Neuron (in vitro differentiated cells): ENCODE results near the gene ARHGAP6.
"Not testable (repeated sequence)": the region's sequence is repeated elsewhere in the genome, so short reads cannot be mapped to it uniquely, and the experiment has no call there.

Experiments
- H2AFZ ChIP-seq: one replicate; pipeline ENCODE4 v1.6.1; 2013; ENCODE audit warnings: low read depth, mild to moderate bottlenecking, inconsistent platforms, low read length, moderate library complexity
- H3K27me3 ChIP-seq: one replicate; pipeline ENCODE4 v1.6.1; 2013; ENCODE audit warnings: low read length; ENCODE audit not compliant: insufficient read depth
- H3K36me3 ChIP-seq: one replicate; pipeline ENCODE4 v1.6.1; 2013; ENCODE audit warnings: low read length; ENCODE audit not compliant: insufficient read depth
- H3K4me1 ChIP-seq: one replicate; pipeline ENCODE4 v1.6.1; 2013; ENCODE audit warnings: low read length; ENCODE audit not compliant: insufficient read depth
- H3K4me3 ChIP-seq: 2 replicates; pipeline ENCODE4 v1.5.1; 2013; ENCODE audit warnings: mild to moderate bottlenecking, low read length, moderate library complexity
- H3K9me3 ChIP-seq: one replicate; pipeline ENCODE4 v1.6.1; 2013; ENCODE audit warnings: low read length

Gene ARHGAP6

DNA sequence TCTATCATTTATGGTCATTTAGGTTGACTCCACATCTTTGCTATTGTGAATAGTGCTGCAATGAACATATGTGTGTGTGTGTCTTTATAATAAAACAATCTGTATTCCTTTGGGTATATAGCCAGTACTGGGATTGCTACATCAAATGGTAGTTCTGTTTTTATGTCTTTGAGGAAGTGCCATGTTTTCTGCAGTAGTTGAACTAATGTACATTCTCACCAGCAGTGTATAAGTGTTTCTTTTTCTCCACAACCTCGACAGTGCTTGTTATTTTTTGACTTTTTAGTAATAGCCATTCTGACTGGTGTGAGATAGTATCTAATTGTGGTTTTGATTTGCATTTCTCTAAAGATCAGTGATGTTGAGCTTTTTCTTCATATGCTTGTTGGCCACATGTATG is 80.5 kb downstream of the ARHGAP6 start:
- H3K4me3 ChIP-seq: no peak overlapping the region
- H2AFZ ChIP-seq: no peak overlapping the region
- no peaks in the 10 kb centered on the region for H3K9me3 ChIP-seq
- no peaks in the 10 kb centered on the region for H3K27me3 ChIP-seq
- no peaks in the 10 kb centered on the region for H3K36me3 ChIP-seq
- no peaks in the 10 kb centered on the region for H3K4me1 ChIP-seq

DNA sequence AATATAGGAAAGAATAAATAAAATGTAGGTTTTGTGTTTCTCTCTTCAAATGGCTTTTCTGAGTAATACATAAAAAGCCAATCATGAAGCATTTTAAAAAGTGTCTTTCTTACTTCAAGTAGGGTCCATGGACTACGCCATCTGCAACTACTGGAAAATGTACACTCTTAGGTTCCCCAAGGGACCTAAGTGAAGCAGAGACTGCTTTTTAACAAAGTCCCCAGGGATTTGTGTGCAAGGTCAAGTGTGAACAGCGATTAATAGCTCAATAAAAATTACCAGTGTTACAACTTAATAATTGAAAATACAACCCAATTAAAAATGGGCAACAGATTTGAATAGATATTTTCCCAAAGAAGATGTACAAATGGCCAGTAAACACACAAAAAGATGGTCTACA is 84.9 kb downstream of the ARHGAP6 start:
- Histone ChIP-seq H3K4me1 (no peaks in the 10 kb centered on the region), H3K36me3 (no peaks in the 10 kb centered on the region), H3K27me3 (no peaks in the 10 kb centered on the region), H3K9me3 (no peaks in the 10 kb centered on the region), H2AFZ (no peak overlapping the region), H3K4me3 (no peak overlapping the region)

DNA sequence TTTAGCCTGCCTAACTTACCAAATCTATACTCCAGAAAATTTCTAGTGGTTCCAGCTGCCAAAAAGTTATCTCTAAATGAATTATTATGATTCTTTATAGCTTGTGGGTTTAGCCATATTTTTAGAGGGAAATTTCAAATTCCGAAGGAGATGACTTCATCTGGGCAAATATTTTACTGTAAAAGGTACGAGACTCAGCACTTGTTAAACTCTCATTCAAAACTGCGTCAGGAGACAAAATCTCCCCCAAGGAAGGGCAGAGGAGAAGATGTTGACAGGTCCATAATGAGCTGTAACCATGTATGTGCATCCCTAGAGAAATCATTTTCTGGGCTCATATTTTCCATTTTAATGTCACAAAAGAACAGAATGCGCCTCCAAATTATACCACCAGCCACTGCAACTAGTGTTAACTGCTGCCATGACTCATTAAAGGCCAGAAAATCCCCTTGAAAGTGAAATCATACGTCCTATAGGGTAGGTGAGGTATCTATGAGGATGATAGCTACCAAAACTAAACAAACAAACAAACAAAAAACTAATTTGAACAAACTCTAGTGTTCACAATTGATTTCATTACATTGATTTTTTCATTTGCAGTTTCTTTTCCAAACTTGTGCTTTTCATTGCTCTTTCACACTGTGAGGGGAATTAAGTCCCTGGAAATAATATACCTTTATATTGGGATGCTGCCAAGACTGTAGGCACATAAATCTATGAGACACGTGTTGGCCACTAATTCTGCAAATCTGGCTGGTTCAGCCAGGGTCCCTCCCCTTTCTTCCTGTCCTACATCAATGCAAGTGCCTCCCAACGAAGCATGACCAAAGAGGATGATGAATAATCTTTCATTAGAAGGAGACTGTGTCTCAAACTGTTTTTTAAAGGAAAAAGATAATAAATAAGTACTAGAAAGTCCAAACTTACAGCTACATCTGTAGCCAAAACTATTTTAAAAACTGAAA is 85.8 kb downstream of the ARHGAP6 start:
- H2AFZ ChIP-seq: no peak overlapping the region
- H3K4me1 ChIP-seq: no peaks in the 10 kb centered on the region
- no peaks in the 10 kb centered on the region for H3K36me3 ChIP-seq
- H3K4me3 ChIP-seq: no peak overlapping the region
- H3K9me3 ChIP-seq: no peaks in the 10 kb centered on the region
- H3K27me3 ChIP-seq: no peaks in the 10 kb centered on the region

DNA sequence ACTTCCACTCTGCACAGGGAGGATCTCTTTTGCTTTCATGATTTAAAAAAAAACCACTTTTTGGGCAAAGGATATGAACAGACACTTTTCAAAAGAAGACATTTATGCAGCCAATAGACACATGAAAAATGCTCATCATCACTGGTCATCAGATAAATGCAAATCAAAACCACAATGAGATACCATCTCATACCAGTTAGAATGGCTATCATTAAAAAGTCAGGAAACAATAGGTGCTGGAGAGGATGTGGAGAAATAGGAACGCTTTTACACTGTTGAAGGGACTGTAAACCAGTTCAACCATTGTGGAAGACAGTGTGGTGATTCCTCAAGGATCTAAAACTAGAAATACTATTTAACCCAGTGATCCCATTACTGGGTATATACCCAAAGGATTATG is 87.4 kb downstream of the ARHGAP6 start:
- H3K36me3 ChIP-seq, H3K9me3 ChIP-seq, H2AFZ ChIP-seq, H3K4me3 ChIP-seq, H3K27me3 ChIP-seq, H3K4me1 ChIP-seq: not testable (repeated sequence)

DNA sequence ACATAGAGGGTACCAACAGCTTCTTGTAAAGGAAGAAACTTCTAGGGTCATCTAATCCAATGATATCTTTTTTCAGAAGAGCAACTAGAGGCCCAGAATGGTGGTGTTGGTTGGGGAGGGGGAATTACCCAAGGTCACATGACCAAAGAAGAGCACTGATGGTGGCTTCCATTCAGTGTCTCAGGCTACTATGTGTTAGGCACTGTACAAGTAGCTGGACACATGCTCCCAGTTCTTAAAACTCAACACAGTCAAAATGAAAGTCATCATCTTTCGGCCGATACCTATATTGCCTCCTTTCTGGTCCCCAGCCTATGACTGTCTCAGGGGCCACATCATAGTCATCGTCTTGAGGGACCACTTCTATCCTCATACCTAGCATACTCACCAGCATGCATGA is 88.1 kb downstream of the ARHGAP6 start:
- H3K36me3 ChIP-seq: no peaks in the 10 kb centered on the region
- no peaks in the 10 kb centered on the region for H3K27me3 ChIP-seq
- H3K9me3 ChIP-seq: no peaks in the 10 kb centered on the region
- H3K4me1 ChIP-seq: no peaks in the 10 kb centered on the region
- H3K4me3 ChIP-seq: no peak overlapping the region
- H2AFZ ChIP-seq: no peak overlapping the region

DNA sequence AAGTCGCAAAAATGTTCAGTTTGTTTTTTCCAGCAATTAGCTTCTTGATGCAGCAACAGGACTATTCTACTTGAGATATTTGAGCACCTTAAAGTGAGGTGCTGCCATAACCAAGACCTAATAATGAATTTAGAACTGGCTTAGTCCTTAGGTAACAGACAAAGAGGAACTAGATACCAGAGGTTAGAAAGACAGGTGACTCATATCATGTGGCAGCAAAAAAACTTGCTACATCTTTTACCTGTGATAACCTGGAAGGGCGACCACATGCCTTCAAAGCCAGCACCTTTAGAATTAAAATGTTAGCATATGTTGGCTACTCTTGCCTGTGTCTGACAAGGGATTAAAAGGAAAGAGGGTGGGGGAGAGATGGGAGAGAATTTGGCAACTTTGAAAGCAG is 90.4 kb downstream of the ARHGAP6 start:
- H3K9me3 ChIP-seq: no peaks in the 10 kb centered on the region
- H3K27me3 ChIP-seq: no peaks in the 10 kb centered on the region

DNA sequence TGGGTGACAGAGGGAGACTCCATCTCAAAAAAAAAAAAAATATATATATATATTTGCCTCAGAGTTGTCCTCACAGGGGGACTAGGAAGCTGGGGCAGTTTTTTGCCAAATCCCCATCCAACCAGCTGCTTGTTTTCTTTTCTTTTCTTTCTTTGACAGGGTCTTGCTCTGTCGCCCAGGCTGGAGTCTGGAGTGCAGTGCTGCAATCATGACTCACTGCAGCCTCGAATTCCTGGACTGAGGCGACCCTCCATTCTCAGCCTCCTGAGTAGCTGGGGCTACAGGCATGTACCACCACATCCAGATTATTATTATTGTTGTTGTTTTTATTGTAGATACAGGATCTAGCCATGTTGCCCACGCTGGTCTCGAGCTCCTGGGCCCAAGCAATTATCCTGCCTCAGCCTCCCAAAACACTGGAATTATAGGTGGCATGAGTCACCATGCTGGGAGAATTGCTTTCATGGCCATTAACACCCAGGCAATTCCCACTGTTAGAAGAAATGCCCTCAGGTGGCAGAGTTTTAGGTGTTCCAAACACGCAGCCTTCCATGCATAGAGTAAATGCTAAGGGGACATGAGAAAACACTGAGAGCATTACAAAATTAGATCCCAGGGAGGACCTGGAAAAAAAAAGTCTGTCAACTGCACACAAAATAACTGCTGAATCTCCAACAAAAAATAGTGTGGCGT is 98.0 kb downstream of the ARHGAP6 start:
- no peaks in the 10 kb centered on the region for H3K27me3 ChIP-seq
- peaks cover 6% of the 10 kb centered on the region for H3K4me1 ChIP-seq
- H2AFZ ChIP-seq: no peak overlapping the region
- H3K4me3 ChIP-seq: no peak overlapping the region
- no peaks in the 10 kb centered on the region for H3K9me3 ChIP-seq
- H3K36me3 ChIP-seq: no peaks in the 10 kb centered on the region

More for the DNA sequence above, 90.4 kb downstream of the ARHGAP6 start:
- Histone ChIP-seq H3K4me1 (no peaks in the 10 kb centered on the region), H2AFZ (no peak overlapping the region), H3K36me3 (no peaks in the 10 kb centered on the region), H3K4me3 (no peak overlapping the region)

DNA sequence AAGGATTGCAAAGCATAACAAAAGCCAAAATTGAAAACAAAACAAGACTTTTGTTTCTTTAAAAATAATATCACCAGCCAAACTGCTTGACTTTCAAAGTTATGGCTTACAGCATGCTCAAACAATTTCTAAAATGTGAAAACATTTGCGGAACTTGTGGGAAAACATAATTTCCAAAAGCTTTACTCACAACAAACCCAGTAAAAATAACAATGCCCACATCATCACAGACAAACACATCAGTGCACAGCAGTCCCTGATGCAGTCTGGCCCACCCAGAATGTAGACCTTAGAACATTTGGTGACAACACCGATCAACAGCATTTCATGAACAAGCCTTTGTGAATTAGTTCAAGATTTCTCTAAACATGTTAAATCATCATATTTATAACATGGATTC is 98.9 kb downstream of the ARHGAP6 start:
- Histone ChIP-seq H3K4me1 (peaks cover 6% of the 10 kb centered on the region), H3K27me3 (no peaks in the 10 kb centered on the region), H3K9me3 (no peaks in the 10 kb centered on the region), H3K4me3 (no peak overlapping the region), H3K36me3 (no peaks in the 10 kb centered on the region), H2AFZ (no peak overlapping the region)

DNA sequence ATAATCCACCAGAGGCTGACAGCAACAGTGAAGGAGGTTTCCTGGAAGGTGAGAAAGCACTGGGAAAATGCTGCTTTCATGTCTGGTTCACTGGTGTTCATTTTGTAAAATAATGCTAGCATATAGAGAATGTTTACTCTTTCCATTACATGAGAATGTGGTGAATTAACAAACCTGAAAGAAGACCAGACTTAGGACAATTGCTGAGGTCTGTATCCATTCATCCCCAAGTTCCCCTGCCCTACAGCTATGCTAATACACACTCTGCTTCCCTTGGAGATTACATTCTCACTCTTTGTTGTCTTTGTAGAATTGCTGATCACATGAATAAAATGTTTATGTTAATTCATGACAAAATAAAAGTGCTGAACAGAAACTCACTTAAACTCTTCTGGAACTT is 99.5 kb downstream of the ARHGAP6 start:
- no peaks in the 10 kb centered on the region for H3K27me3 ChIP-seq
- H3K4me3 ChIP-seq: no peak overlapping the region
- H3K9me3 ChIP-seq: no peaks in the 10 kb centered on the region
- peaks cover 6% of the 10 kb centered on the region for H3K4me1 ChIP-seq
- no peaks in the 10 kb centered on the region for H3K36me3 ChIP-seq
- no peak overlapping the region for H2AFZ ChIP-seq

DNA sequence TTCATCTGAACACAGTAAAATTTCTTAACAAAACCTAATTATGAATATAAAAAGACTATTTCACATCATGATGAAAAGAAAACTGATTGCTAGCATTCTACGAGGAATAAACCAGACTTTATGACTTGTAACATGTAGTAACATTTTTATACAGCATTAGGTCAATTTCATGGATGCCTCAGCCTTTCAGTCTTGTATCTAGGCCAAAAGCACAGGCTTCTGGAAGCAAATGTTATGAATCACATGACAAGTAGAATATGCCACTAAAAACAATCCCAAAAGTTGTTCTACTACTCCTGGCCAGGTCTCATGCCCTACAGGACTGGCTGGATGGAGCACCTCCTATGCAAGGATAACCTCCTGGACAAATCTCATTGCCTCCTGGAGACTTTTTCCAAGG is 101.2 kb downstream of the ARHGAP6 start:
- Histone ChIP-seq H3K27me3 (no peaks in the 10 kb centered on the region), H3K4me3 (no peak overlapping the region), H3K36me3 (no peaks in the 10 kb centered on the region), H2AFZ (no peak overlapping the region), H3K9me3 (no peaks in the 10 kb centered on the region), H3K4me1 (peaks cover 6% of the 10 kb centered on the region)

DNA sequence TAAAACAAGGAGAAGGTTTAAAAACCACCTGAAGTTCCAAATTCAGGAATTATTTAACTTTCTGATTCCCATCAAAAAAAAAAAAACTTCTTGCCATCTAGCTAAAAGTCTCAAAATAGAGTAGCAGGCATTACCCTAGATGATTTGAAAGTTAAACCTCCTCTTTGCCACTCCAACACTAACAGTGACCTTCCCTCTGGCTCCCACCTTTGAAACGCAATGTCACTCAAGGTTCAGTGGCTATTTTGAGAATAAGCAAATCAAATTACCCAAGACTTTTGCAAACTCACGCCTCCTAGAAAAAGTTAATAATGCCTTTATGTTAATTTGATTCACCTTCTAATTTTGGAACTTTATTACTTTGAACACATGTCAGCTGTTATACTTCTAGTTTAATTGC is 103.2 kb downstream of the ARHGAP6 start:
- Histone ChIP-seq H2AFZ (no peak overlapping the region), H3K27me3 (no peaks in the 10 kb centered on the region), H3K9me3 (no peaks in the 10 kb centered on the region), H3K36me3 (no peaks in the 10 kb centered on the region), H3K4me1 (peaks cover 6% of the 10 kb centered on the region), H3K4me3 (no peak overlapping the region)

DNA sequence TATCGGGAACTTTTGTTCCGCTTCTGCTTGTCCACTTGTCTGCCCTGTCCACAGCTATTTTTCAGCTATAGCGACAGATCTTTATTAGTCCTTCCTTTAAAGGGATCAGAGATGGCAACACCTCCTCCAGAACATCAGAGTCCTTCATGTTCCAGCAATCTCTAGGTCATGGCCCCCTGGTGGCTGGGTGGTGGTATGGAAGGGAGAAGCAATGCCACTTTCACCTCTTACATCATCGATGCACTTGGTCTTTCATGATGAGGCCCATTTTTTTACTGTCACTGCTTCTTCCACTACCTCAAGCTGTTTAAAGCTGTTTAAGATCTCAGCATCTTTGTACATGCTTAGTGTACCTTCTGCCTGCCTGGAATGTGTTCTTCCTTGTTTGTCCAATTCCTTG is 106.7 kb downstream of the ARHGAP6 start:
- no peaks in the 10 kb centered on the region for H3K9me3 ChIP-seq
- no peaks in the 10 kb centered on the region for H3K36me3 ChIP-seq
- H3K27me3 ChIP-seq: peaks cover 5% of the 10 kb centered on the region
- H3K4me1 ChIP-seq: no peaks in the 10 kb centered on the region
- H3K4me3 ChIP-seq: no peak overlapping the region
- H2AFZ ChIP-seq: no peak overlapping the region

DNA sequence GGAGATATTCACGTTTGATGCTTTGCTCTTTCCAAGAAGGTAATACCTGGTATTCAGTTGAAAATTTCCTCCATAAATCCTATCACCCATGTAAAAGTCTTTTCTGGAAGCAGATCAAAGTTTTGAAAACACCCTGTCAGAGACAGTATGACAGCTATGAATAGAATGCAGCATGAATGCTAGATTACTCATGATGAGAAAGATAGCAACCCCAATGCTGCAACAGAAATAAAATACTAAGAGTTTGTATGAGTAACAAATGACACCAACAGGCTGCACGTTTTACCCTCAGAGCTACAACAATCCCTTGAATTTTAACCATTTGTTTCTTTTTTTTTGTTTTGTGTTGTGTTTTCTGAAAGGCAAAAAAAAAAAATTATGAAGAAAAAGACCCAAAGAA is 108.6 kb downstream of the ARHGAP6 start:
- H3K9me3 ChIP-seq: no peaks in the 10 kb centered on the region
- no peak overlapping the region for H3K4me3 ChIP-seq
- H3K27me3 ChIP-seq: peaks cover 5% of the 10 kb centered on the region
- H3K4me1 ChIP-seq: no peaks in the 10 kb centered on the region
- H3K36me3 ChIP-seq: no peaks in the 10 kb centered on the region
- no peak overlapping the region for H2AFZ ChIP-seq
